Left lung (tissue), 10 donors: ENCODE results near the gene NMNAT2. TPM values are rescaled to one million over a fixed set of nuclear protein-coding genes. Genes with fewer than 3 reads are reported as not detected.
A peak's percentile ranks its signal among the peaks of the same experiment; 100 is the strongest.

Experiments used
- ATAC-seq: fragments of 200-7000 bp; cut with Tn5 transposase; one replicate; pipeline ENCODE4 v1.9.1; 2020; ENCODE audit warnings: moderate library complexity
- DNase-seq, 4 donors: peaks; one replicate each; pipeline ENCODE4 v3.0.0-alpha.2; 2013 to 2020
- H3K27ac ChIP-seq, 2 donors: fragments of 200-600 bp; sonication (generic) in 1 of 2; one replicate each; pipeline versions ENCODE4 v1.5.0 to v1.8.0; 2020 to 2021
- H3K27me3 ChIP-seq, 2 donors: fragments of 200-600 bp; sonication (generic) in 1 of 2; one replicate each; pipeline versions ENCODE4 v1.5.0 to v1.8.0; 2020 to 2021
- H3K36me3 ChIP-seq, 2 donors: fragments of 200-600 bp; sonication (generic) in 1 of 2; one replicate each; pipeline versions ENCODE4 v1.5.0 to v1.8.0; 2020 to 2021
- H3K4me1 ChIP-seq, 2 donors: fragments of 200-600 bp; one replicate each; pipeline ENCODE4 v1.8.0; 2021
- H3K4me3 ChIP-seq, 2 donors: fragments of 200-600 bp; sonication (generic) in 1 of 2; one replicate each; pipeline versions ENCODE4 v1.5.0 to v1.8.0; 2020 to 2021; ENCODE audit warnings: mild to moderate bottlenecking in 1 of 2
- H3K9me3 ChIP-seq, 2 donors: fragments of 200-600 bp; sonication (generic) in 1 of 2; one replicate each; pipeline versions ENCODE4 v1.5.0 to v1.8.0; 2020 to 2021
- intact Hi-C, 2 donors: fragments of 100-400 bp; cut with DNase I; formaldehyde crosslinking; loops; one replicate each; pipeline versions ENCODE4 v1.11.2 to v1.14.2; 2022
- polyA plus RNA-seq, 6 donors: library from polyadenylated mRNA; unstranded; fragments of 120-200 nt; gene quantifications; one replicate each; pipeline ENCODE4 v1.2.1, GENCODE V29; 2013; ENCODE audit not compliant: insufficient read length in 6 of 6
- total RNA-seq, 2 donors: library from RNA; stranded (reverse); fragmentation: NEBNext Ultra II Directional; extraction: Animal tissue kit (Norgen Biotek cat#: 25700); gene quantifications; one replicate each; pipeline ENCODE4 v1.2.1, GENCODE V29; 2021
- TF ChIP-seq, protein P1 (sequence below), 2 donors: fragments of 200-600 bp; sonication (generic) in 1 of 2; IDR thresholded peaks; one replicate each; pipeline versions ENCODE4 v1.5.0 to v1.8.0; 2021; ENCODE audit warnings: antibody characterized with exemption in 2 of 2
- donor health status: DM: no; HTN: yes; CAD: no.
- donor health status: DM: no; HTN: no; CAD: no.

NMNAT2 gene
- total and polyA plus RNA-seq, 8 donors: 1.1 to 2.9 (median 1.5) TPM

DNA sequence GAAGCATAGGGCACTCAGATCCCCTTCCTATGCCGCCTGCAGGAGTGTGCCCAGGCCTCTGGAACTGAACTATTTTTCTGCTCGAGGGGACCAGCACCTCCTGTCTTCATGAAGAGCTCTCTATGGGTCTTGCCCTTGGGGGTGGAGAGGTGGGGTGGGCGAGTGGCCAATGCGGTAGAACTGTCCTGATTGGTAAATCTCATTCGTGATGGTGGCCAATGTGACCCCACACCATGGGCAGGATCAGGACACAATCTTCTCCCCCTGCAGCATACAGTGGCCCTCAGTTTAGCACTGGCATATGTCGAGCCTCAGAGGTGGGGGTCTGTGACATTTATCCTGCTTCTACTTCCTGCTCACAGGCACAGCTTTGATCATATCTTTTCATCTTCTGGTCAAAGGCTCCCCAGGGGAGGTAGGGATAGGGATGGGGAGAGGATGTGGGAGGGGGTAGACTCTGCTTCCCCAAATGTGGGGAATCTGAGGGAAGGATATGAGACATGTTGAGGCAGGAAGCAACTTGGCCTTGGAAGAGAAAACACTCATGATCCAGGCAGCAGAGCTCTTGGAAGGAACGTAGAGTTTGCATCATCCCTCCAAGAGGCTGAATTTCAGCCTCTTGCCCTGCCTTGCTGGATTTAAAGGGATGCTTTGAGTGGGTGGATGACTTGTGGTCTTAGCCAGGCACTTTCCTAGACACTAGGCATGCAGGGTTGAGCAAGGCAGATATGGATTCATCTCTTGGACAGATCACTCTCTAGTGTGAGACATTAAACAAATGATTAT, 150.3 kb downstream of the NMNAT2 start:
- intact Hi-C loops: no loop called here
- DNase-seq (no peak), ATAC-seq (peak; percentile 70)
- H3K27me3 ChIP-seq: no peaks in the 10 kb centered on the region
- no peak overlapping the region for H3K4me3 ChIP-seq
- H3K9me3 ChIP-seq: no peaks in the 10 kb centered on the region
- H3K27ac ChIP-seq: no peak overlapping the region
- TF ChIP-seq, protein P1, sequence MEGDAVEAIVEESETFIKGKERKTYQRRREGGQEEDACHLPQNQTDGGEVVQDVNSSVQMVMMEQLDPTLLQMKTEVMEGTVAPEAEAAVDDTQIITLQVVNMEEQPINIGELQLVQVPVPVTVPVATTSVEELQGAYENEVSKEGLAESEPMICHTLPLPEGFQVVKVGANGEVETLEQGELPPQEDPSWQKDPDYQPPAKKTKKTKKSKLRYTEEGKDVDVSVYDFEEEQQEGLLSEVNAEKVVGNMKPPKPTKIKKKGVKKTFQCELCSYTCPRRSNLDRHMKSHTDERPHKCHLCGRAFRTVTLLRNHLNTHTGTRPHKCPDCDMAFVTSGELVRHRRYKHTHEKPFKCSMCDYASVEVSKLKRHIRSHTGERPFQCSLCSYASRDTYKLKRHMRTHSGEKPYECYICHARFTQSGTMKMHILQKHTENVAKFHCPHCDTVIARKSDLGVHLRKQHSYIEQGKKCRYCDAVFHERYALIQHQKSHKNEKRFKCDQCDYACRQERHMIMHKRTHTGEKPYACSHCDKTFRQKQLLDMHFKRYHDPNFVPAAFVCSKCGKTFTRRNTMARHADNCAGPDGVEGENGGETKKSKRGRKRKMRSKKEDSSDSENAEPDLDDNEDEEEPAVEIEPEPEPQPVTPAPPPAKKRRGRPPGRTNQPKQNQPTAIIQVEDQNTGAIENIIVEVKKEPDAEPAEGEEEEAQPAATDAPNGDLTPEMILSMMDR (IDR thresholded peaks at IDR 0.05): no peak
- H3K36me3 ChIP-seq: no peaks in the 10 kb centered on the region
- H3K4me1 ChIP-seq: no peaks in the 10 kb centered on the region

DNA sequence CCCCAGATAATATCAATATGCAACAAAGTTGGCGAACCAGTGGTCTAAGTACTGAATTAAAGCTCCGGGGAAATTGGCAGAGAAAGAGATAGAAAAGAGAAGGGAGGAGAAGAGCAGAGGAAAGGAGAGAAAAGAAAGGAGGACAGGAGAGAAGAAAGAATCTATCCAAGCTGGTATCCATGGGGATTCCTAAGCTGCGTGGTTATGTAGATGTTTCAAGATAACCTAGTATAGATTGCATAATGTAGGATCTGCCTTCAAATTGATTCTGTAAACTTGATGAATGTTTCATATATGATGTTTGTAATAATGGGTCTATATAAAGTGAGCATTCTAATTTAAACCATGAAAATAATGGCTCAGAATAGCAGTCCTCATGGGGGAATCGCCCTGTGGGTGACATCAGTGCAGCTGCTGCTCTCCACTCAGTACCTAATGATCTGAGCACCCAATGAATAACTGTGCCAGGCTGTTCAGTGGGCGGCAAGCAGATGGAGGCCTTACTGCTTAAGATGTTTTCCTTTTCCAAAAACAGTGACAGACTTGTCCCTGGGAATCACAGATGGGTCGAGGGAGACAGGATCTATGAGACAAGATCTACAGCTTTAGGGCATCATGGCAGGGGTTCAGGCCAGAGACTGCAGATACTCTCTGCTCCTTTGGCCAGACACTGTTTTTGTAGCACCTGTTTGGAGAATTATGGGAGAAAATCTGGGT, 154.1 kb downstream of the NMNAT2 start:
- Histone ChIP-seq H3K27ac (no peak overlapping the region), H3K4me3 (no peak overlapping the region), H3K36me3 (no peaks in the 10 kb centered on the region), H3K9me3 (no peaks in the 10 kb centered on the region), H3K4me1 (no peaks in the 10 kb centered on the region), H3K27me3 (no peaks in the 10 kb centered on the region)
- no peak for ATAC-seq
- DNase-seq: no peak
- TF ChIP-seq, protein P1 (IDR thresholded peaks at IDR 0.05): no peak
- intact Hi-C loops: no loop called here

DNA sequence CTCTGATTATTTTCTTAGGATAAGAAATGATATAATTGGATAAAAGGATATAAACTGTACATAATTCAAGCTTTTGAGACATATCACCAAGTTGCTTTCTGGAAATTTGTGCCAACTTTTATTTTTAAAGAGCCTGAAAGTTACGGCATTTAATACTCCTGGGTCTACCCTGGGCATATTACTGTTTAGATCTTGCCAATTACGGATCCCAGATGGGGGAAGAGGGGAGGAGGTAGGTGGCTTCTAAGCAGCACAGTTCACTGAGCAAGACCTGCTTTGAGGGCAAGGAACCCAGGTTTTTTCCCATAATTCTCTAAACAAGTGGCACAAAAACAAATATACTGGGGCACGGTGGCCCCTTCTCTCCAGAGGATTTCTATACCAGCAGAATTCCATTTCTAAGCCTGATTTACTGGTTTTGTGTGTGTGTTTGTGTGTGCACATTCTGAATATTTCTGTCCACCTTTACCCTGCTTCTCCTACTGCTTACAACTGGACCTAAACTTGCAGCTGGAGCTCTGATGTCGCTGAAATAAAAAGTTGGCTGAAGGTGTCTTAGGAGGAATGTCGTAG, 155.5 kb downstream of the NMNAT2 start:
- Histone ChIP-seq H3K4me1 (no peaks in the 10 kb centered on the region), H3K36me3 (no peaks in the 10 kb centered on the region), H3K4me3 (no peak overlapping the region), H3K27me3 (no peaks in the 10 kb centered on the region), H3K9me3 (no peaks in the 10 kb centered on the region), H3K27ac (no peak overlapping the region)
- ATAC-seq (no peak), DNase-seq (peak in 1 of 4 donors; percentile 53)
- TF ChIP-seq, protein P1 (IDR thresholded peaks at IDR 0.05): no peak
- intact Hi-C loops: no loop called here

DNA sequence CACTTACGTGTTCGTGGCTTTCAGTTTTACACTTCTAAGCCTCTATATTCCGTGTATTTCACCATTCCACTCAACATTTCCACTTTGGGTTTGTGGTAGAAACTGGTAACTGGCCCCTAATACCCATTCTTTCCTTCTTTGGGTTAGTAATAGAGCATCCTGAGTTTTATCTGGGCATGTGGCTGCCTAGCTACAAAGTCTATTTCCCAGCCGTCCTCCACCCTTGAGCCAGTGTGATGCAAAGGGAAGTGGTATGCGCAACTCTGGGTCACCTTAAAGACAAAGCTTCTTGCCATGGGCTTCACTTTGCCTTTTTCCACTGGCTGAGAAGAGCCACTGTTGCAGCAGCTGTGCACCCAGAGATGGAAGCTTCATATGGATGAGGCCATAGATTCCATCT, 158.3 kb downstream of the NMNAT2 start:
- Histone ChIP-seq H3K36me3 (no peaks in the 10 kb centered on the region), H3K9me3 (peaks cover 0 to 4% of the 10 kb centered on the region in 2 donors), H3K27ac (peak overlapping the region in 1 of 2 donors; percentile 55), H3K4me3 (no peak overlapping the region), H3K27me3 (no peaks in the 10 kb centered on the region), H3K4me1 (no peaks in the 10 kb centered on the region)
- TF ChIP-seq, protein P1 (IDR thresholded peaks at IDR 0.05): no peak
- DNase-seq (no peak), ATAC-seq (no peak)
- intact Hi-C loops: no loop called here

DNA sequence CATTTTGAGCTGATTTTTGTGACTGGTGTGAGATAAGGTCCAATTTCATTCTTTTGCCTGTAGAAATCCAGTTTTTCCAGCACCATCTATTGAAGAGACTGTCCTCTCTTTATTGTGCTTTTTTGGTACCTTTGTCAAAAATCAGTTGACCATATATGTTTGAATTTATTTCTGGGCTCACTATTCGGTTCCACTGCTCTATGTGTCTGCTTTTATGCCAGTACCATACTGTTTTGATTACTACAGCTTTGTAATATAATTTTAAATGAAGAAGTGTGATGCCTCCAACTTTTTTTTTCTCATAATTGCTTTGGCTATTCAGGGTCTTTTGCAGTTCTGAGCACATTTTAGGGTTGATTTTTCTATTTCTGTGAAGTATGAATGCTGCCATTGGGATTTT, 163.1 kb downstream of the NMNAT2 start:
- DNase-seq: no peak
- Histone ChIP-seq H3K36me3 (no peaks in the 10 kb centered on the region), H3K9me3 (peaks cover 0 to 6% of the 10 kb centered on the region in 2 donors), H3K27me3 (no peaks in the 10 kb centered on the region), H3K4me1 (no peaks in the 10 kb centered on the region), H3K27ac (no peak overlapping the region), H3K4me3 (no peak overlapping the region)
- TF ChIP-seq, protein P1 (IDR thresholded peaks at IDR 0.05): no peak
- intact Hi-C loops: no loop called here
- no peak for ATAC-seq
